GM12875 (cell line): ENCODE data around the gene BRD8.
A peak's percentile ranks its signal among the peaks of the same experiment; 100 is the strongest.

Experiments
- H3K4me3 ChIP-seq: one replicate; pipeline ENCODE4 v1.5.1; 2011; ENCODE audit warnings: low read depth, low read length, control low read depth
- TF ChIP-seq, protein P1 (sequence below): IDR thresholded peaks from 2 replicates; pipeline ENCODE4 v1.5.1; 2011; ENCODE audit warnings: low read depth, mild to moderate bottlenecking, control low read depth, inconsistent platforms, low read length, moderate library complexity, borderline replicate concordance; ENCODE audit not compliant: insufficient read depth

The BRD8 gene

GRCh38 chr5:138182808-138183207 is 4.4 kb upstream of the BRD8 start:
- no peak overlapping the region for H3K4me3 ChIP-seq
- TF ChIP-seq, protein P1, sequence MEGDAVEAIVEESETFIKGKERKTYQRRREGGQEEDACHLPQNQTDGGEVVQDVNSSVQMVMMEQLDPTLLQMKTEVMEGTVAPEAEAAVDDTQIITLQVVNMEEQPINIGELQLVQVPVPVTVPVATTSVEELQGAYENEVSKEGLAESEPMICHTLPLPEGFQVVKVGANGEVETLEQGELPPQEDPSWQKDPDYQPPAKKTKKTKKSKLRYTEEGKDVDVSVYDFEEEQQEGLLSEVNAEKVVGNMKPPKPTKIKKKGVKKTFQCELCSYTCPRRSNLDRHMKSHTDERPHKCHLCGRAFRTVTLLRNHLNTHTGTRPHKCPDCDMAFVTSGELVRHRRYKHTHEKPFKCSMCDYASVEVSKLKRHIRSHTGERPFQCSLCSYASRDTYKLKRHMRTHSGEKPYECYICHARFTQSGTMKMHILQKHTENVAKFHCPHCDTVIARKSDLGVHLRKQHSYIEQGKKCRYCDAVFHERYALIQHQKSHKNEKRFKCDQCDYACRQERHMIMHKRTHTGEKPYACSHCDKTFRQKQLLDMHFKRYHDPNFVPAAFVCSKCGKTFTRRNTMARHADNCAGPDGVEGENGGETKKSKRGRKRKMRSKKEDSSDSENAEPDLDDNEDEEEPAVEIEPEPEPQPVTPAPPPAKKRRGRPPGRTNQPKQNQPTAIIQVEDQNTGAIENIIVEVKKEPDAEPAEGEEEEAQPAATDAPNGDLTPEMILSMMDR: no peak

- TF ChIP-seq, protein P1: no peak
Observed at GRCh38 chr5:138180841-138181240, 2.4 kb upstream of the BRD8 start.

DNA sequence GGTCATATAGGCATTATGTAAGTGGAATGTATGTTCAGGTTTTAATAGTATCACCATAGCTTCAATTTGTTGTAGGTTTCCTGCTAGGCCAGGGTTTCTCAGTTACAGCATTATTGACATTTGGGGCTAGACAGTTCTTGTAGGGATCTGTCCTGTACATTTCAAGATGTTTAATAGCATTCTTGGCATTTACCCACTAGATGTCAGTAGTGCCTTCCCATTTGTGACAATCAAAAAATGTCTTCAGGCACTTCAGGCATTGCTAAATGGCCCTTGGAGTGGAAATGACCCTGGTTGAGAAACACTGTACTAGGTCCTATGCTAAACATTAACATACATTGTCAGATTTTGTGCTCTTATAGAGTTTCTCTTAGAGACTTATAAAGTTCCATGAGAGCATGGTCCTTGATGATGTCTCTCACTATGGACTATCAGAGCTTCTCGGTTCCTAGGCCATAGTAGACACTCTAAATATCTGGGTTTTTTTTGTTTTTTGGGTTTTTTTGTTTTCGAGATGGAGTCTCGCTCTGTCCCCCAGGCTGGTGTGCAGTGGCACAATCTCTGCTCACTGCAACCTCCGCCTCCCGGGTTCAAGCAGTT is 1.9 kb upstream of the BRD8 start:
- H3K4me3 ChIP-seq: peak overlapping the region; percentile 72
- TF ChIP-seq, protein P1: peak; percentile 48; the same call in 1 of the 2 replicates

More at GRCh38 chr5:138180841-138181240, 2.4 kb upstream of the BRD8 start:
- H3K4me3 ChIP-seq: no peak overlapping the region

DNA sequence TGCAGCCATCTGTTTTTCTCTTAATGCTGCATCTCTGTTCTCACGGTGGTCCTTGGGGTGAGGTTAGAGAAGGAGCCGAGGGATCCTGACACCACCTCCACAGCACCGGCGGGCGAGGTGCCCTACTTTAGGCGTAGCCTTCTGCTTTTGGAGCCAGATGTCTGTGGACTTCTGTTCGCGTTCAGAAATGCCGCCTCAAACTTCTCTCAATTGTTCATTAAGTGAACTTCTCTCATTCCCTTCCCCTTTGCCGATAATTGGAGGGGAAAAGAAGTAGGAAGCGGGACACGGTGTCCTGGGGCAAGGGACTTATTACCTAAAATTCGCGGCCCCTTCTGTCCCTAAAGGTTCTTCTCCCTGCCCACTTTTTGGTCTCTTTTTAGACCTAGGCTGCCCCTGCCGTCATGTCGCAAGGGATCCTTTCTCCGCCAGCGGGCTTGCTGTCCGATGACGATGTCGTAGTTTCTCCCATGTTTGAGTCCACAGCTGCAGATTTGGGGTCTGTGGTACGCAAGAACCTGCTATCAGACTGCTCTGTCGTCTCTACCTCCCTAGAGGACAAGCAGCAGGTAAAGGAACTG is 937 bp upstream of the BRD8 start:
- TF ChIP-seq, protein P1: no peak
- H3K4me3 ChIP-seq: peak overlapping the region; percentile 72

GRCh38 chr5:138177941-138178515 is 402 bp downstream of the BRD8 start:
- TF ChIP-seq, protein P1: no peak

DNA sequence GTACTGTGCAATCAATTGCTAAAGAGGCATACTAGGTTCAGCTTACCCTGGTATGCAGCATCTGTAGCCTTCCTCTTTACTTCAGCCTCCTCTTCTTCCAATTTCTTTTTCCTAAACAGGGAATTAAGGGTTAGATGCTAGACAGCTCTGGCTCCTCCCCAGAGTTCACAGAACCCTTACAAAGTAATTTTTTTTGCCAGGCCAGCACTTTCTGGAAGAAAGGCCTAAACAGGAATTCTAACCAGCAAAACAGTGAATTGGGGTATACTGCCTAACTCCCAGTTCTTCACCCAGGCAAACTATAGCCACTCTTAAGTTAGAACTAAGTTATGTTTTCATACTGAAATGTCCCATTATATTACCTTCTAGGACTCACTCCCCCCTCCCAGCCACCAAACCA is 8.1 kb downstream of the BRD8 start:
- TF ChIP-seq, protein P1: no peak

More at GRCh38 chr5:138177941-138178515, 402 bp downstream of the BRD8 start:
- peak overlapping the region; percentile 72 for H3K4me3 ChIP-seq

DNA sequence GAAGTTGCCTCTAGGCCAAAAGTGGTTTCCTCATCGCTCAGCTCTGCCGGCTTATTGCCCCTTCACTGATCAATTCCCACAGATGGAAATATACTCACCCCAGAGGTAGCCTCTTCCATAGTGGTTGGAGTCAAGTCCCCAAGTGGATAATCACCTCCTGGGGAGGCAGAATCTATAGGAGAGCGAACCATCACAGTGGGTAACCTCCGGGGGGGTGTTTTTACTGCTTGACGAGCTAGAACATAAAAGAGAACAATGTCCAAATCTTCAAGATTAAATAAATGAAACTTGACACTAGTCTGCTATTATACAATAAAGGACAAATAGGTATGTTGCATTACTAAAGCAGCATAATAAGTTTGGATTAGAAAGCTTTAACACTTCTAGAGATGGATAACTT is 9.3 kb downstream of the BRD8 start:
- H3K4me3 ChIP-seq: no peak overlapping the region
- TF ChIP-seq, protein P1: no peak

More for the DNA sequence above, 8.1 kb downstream of the BRD8 start:
- H3K4me3 ChIP-seq: no peak overlapping the region
